DOHH2 (cell line): ENCODE results near the gene OPN5.

ENCODE experiments used
- H3F3A ChIP-seq: fragments of 200-600 bp; sonication (generic), shearing (Covaris generic); 2 replicates; pipeline ENCODE4 v1.6.0; 2016; ENCODE audit warnings: antibody characterized with exemption, mild to moderate bottlenecking; ENCODE audit not compliant: control insufficient read depth, insufficient read depth
- H3K27ac ChIP-seq: fragments of 200-600 bp; sonication (generic); 2 replicates; pipeline ENCODE4 v1.5.1; 2014; ENCODE audit warnings: low read depth, mild to moderate bottlenecking, low read length, moderate library complexity
- H3K27me3 ChIP-seq: fragments of 200-600 bp; sonication (generic); 2 replicates; pipeline ENCODE4 v1.6.1; 2014; ENCODE audit warnings: mild to moderate bottlenecking, low read length, mixed read lengths; ENCODE audit not compliant: control insufficient read depth
- H3K36me3 ChIP-seq: fragments of 200-600 bp; sonication (generic); 2 replicates; pipeline ENCODE4 v1.6.1; 2014; ENCODE audit warnings: mild to moderate bottlenecking, low read length, moderate library complexity, mixed read lengths; ENCODE audit not compliant: control insufficient read depth
- H3K4me1 ChIP-seq: fragments of 200-600 bp; sonication (generic); 2 replicates; pipeline ENCODE4 v1.6.1; 2014; ENCODE audit warnings: mild to moderate bottlenecking, low read length, mixed read lengths; ENCODE audit not compliant: control insufficient read depth
- H3K4me2 ChIP-seq: fragments of 200-600 bp; sonication (generic); 2 replicates; pipeline ENCODE4 v1.6.0; 2014; ENCODE audit warnings: mild to moderate bottlenecking, low read length, moderate library complexity
- H3K4me3 ChIP-seq: fragments of 200-600 bp; sonication (generic); 2 replicates; pipeline ENCODE4 v1.5.1; 2014; ENCODE audit warnings: mild to moderate bottlenecking, low read length, mixed read lengths
- H3K79me2 ChIP-seq: fragments of 200-600 bp; sonication (generic); 2 replicates; pipeline ENCODE4 v1.6.1; 2014; ENCODE audit warnings: mild to moderate bottlenecking, low read length, mixed read lengths; ENCODE audit not compliant: control insufficient read depth
- H3K9me2 ChIP-seq: fragments of 200-600 bp; sonication (generic); replicated peaks from 2 replicates; pipeline ENCODE4 v1.6.1; 2014; ENCODE audit warnings: mild to moderate bottlenecking, low read length, mixed read lengths; ENCODE audit not compliant: control insufficient read depth
- H3K9me3 ChIP-seq: fragments of 200-600 bp; sonication (generic); 2 replicates; pipeline ENCODE4 v1.6.1; 2014; ENCODE audit warnings: antibody characterized with exemption, low read length, mixed read lengths; ENCODE audit not compliant: control insufficient read depth, insufficient read depth
- H4K20me1 ChIP-seq: fragments of 200-600 bp; sonication (generic); 2 replicates; pipeline ENCODE4 v1.6.0; 2014; ENCODE audit warnings: low read depth, mild to moderate bottlenecking, antibody characterized with exemption, low read length, moderate library complexity; ENCODE audit not compliant: control insufficient read depth, insufficient read depth
- EZH2phosphoT487 ChIP-seq: fragments of 200-600 bp; sonication (generic); IDR thresholded peaks from 2 replicates; pipeline ENCODE4 v1.6.1; 2017; ENCODE audit warnings: borderline replicate concordance, mild to moderate bottlenecking, antibody characterized with exemption, low read length, moderate library complexity, mixed read lengths
- TF ChIP-seq, protein P1 (sequence below): fragments of 200-600 bp; sonication (generic); IDR thresholded peaks from one replicate; pipeline ENCODE4 v1.5.1; 2014; ENCODE audit warnings: antibody characterized with exemption, mild to moderate bottlenecking, low read depth, low read length; ENCODE audit not compliant: poor library complexity, severe bottlenecking

The OPN5 gene

DNA sequence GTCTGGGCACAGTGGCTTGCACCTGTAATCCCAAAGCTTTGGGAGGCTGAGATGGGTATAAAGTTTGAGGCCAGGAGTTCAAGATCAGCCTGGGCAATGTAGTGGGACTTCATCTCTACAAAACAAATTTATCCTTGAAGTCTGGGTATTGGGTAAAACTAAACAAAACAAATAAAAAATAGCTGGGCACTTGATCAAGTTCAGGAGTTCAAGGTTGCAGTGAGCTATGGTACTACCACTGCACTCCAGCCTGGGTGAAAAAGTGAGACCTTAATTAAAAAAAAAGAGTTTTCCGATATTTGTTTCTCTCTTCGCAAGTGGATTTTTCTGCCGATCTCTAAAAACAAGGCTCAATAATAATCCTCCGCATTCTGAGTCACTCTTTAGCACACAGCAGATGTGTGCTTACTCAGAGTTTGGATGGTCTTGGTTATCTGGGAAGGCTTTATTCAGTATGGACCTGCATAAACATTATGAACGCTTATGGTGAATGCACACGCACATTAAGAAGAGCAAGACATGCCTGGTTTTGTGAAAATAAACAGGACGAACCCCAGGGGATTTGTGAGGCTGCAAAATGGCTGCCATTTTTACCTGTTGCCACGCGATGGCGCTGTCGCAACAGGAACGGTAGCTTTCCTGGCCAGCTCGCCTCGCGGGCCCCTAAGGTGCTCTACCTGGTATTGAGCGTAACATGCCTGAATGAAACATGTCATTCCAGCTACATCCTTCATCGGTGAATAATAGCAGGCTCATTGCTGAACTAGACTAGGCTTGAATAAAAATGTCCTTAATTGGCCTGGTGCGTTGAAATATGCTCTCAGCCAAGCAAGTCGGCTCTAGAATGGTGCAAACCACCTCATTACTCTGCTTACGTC is 6.0 kb downstream of the OPN5 start:
- TF ChIP-seq EZH2phosphoT487, result no peak
- TF ChIP-seq, protein P1, sequence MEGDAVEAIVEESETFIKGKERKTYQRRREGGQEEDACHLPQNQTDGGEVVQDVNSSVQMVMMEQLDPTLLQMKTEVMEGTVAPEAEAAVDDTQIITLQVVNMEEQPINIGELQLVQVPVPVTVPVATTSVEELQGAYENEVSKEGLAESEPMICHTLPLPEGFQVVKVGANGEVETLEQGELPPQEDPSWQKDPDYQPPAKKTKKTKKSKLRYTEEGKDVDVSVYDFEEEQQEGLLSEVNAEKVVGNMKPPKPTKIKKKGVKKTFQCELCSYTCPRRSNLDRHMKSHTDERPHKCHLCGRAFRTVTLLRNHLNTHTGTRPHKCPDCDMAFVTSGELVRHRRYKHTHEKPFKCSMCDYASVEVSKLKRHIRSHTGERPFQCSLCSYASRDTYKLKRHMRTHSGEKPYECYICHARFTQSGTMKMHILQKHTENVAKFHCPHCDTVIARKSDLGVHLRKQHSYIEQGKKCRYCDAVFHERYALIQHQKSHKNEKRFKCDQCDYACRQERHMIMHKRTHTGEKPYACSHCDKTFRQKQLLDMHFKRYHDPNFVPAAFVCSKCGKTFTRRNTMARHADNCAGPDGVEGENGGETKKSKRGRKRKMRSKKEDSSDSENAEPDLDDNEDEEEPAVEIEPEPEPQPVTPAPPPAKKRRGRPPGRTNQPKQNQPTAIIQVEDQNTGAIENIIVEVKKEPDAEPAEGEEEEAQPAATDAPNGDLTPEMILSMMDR, result peak; percentile 95
- Histone ChIP-seq H3K27me3 (peaks cover 14% of the 10 kb centered on the region), H3K4me1 (no peaks in the 10 kb centered on the region), H3K9me2 (no peaks in the 10 kb centered on the region), H4K20me1 (no peaks in the 10 kb centered on the region), H3K4me3 (no peak overlapping the region), H3F3A (no peaks in the 10 kb centered on the region), H3K36me3 (no peaks in the 10 kb centered on the region), H3K27ac (no peak overlapping the region), H3K79me2 (no peaks in the 10 kb centered on the region), H3K9me3 (no peaks in the 10 kb centered on the region), H3K4me2 (no peak overlapping the region)

DNA sequence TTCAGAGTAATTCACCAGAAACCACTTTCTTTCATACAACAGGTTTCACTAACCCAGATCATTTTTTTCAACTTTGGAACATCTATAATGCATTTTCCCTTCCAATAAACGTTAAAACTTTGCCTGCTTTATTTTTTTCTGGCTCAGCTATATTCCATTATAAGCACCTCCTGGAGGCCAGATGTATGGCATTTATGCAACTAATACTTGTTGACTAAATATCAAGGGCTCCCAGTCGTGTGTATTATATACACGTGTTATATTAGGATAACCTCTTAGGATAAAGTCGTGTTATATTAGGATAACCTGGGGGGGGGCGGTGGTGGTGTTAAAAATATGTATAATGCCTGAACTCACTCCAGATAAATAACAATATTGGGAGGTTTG is 6.7 kb downstream of the OPN5 start:
- Histone ChIP-seq H3K9me2 (no peaks in the 10 kb centered on the region), H3K27me3 (peaks cover 14% of the 10 kb centered on the region), H3K4me3 (no peak overlapping the region), H3K36me3 (no peaks in the 10 kb centered on the region), H3K4me2 (no peak overlapping the region), H3K9me3 (no peaks in the 10 kb centered on the region), H3K27ac (no peak overlapping the region), H3K79me2 (no peaks in the 10 kb centered on the region), H3K4me1 (no peaks in the 10 kb centered on the region), H3F3A (no peaks in the 10 kb centered on the region), H4K20me1 (no peaks in the 10 kb centered on the region)
- TF ChIP-seq, protein P1, result no peak
- TF ChIP-seq EZH2phosphoT487, result no peak

DNA sequence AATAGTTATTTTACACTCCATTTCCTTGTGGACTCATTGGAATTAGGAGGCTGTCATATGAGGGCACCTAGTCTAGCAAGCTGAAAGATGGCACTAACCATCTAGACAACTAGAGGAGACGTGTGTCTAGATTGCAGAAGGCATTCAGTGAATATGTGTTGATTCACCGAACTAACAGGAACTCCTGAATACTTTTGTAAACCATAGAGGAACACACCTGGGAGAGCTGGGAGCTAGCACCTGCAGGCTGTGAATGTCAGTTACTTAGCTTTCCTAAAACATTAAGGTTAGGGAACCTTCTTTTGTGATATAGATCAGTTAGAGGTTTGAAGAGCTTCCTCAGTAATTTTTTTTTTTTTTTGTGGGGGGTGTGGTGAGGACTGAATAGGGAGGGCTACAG is 7.7 kb downstream of the OPN5 start:
- H3K4me2 ChIP-seq, result no peak overlapping the region
- no peak for TF ChIP-seq EZH2phosphoT487
- TF ChIP-seq, protein P1, result no peak
- no peaks in the 10 kb centered on the region for H3K9me3 ChIP-seq
- no peaks in the 10 kb centered on the region for H3K9me2 ChIP-seq
- H3K36me3 ChIP-seq, result no peaks in the 10 kb centered on the region
- no peaks in the 10 kb centered on the region for H4K20me1 ChIP-seq
- no peaks in the 10 kb centered on the region for H3K4me1 ChIP-seq
- H3K27me3 ChIP-seq, result peaks cover 14% of the 10 kb centered on the region
- no peaks in the 10 kb centered on the region for H3F3A ChIP-seq
- H3K4me3 ChIP-seq, result no peak overlapping the region
- H3K79me2 ChIP-seq, result no peaks in the 10 kb centered on the region
- H3K27ac ChIP-seq, result no peak overlapping the region
